A549 treated with dexamethasone at 1 μM for 4 hours (cell line): ENCODE results near the gene FAM111A. TPM values are rescaled to one million over a fixed set of nuclear protein-coding genes. Genes with fewer than 3 reads are reported as not detected.

Experiments
- total RNA-seq: library from RNA; stranded (reverse); fragments of 200-300 nt; extraction: Qiagen RNA extraction; gene quantifications from 5 replicates; pipeline ENCODE4 v1.2.3, GENCODE V29; 2022

The FAM111A gene, protein sequence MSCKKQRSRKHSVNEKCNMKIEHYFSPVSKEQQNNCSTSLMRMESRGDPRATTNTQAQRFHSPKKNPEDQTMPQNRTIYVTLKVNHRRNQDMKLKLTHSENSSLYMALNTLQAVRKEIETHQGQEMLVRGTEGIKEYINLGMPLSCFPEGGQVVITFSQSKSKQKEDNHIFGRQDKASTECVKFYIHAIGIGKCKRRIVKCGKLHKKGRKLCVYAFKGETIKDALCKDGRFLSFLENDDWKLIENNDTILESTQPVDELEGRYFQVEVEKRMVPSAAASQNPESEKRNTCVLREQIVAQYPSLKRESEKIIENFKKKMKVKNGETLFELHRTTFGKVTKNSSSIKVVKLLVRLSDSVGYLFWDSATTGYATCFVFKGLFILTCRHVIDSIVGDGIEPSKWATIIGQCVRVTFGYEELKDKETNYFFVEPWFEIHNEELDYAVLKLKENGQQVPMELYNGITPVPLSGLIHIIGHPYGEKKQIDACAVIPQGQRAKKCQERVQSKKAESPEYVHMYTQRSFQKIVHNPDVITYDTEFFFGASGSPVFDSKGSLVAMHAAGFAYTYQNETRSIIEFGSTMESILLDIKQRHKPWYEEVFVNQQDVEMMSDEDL
- total RNA-seq, result 7.0 to 9.6 TPM (median 8.3 TPM) in 5 replicates

DNA sequence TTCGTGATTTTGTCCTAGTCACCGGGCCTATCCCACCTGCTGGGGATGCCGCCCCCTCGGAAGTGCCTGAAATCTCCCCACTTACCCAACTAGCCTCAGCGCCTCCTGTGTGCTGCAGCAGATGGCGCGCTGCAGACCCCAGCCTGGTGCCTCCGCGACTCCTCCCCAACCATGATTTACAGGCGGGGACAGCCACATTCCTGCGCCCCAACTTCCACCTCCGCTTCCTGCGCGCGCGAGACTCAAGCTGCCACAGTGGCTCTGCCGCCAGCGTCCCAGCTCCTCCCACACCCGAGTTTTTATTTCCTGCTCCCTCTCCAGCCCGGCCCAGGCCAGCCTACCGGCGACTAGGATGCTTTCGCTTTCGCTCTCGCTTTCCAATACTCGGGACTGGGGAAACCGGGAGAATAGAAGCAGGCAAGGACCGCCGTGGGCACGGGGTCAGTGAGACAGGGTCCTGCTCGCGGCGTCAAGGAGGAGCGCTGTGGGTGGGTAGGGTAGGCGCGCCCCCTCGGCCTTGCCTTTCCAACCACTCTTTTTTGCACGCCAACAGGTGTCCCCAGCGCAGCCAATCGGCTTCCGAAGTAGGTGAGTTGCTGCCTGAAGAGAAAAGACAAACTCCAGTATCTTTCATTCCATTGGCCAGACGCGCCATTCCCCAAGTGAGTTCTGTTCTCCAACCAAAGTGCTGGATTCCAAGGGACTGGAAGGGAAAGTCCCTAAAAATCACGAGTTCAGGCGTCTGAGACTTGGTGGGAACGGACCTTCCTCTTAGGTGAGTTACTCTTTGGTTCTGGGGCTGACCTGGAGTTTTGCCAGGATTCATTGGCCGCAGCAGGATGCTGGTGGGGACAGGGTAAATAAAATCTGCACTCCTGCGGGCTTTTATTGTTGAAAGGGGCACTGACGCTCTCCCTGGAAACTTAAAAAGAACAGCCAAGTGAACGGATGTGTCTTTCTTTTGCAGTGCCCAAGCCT is at the start of gene FAM111A:
Gene FAM111A (plus strand): TSS at position 327 of the 978 bp plus-strand sequence. CDS start 6,017 bp downstream, outside the sequence.

DNA sequence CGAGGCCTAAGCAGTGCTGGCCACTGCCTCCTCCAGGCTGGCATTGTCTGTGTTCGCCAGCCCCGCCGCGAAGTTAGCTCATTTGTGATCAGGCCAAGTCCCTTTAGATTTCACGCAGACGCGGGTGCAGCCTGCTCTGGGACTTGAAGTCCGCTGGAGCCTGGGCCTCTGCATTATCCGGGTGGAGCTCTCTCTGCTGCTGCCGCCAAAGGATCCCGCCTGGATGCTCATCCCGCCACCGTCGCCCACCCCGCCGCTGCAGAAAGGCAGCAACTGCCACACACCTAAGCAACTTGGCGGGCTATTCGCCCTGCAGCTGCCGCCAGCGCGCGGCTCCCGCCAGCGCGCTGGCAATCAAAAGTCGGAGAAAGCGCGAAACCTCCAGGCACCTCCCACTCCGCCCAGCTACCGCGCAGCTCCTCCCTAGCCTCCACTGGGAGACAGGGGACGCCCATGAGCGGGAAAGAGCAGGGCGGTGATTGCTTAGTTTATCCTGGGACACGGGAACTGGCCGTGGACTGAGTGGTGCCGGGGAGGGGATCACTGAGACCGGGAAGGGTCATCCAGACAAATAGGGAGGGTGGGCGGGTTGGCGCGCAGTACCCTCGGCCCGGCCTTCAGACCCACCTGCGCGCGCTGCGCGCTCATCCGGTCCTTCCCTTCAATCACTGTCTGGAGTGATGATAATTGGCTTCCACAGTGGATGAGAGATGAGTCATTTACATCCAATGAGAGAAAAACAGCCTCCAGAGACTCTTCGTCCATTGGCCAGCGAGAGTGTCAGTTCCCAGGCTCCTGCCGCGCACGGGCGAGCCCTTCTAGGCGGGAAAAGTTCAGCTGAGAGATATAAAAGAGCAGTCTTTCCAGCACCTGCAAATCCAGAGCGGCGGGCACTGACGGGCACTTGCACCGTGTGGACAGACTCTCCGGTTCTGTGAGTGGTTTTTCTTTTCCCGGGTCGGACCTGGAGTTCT is 36.0 kb upstream of the FAM111A start, which contains the start of gene FAM111B:
Gene FAM111B (plus strand): TSS at position 875 of the 974 bp plus-strand sequence. CDS start 2,389 bp downstream, outside the sequence.

GRCh38 chr11:59171508-59172322 is 29.1 kb downstream of the FAM111A start, which contains the start of gene DTX4:
DTX4 (plus strand) TSS chr11:59172132; CDS start chr11:59172596, 464 bp downstream.

Other genes with a start within 250 kb of the FAM111A start
- gene GLYATL1, start 203.4 kb upstream of the FAM111A start, total RNA-seq, result not detected in 5 replicates
- not detected in 5 replicates for gene GLYATL1B, start 56.5 kb upstream of the FAM111A start, total RNA-seq
- gene FAM111B, start 35.6 kb upstream of the FAM111A start, total RNA-seq, result 6.7 to 8.7 TPM (median 7.6 TPM) in 5 replicates
- 3.6 to 4.7 TPM (median 4.5 TPM) in 5 replicates for gene DTX4, start 29.3 kb downstream of the FAM111A start, total RNA-seq
- gene MPEG1, start 70.1 kb downstream of the FAM111A start, total RNA-seq, result not detected in 5 replicates
- gene OR5AN1, start 216.0 kb downstream of the FAM111A start, total RNA-seq, result not detected in 5 replicates